HL-60 (cell line): ENCODE results near the gene TTC27.

ENCODE experiments used
- CTCF ChIP-seq: IDR thresholded peaks from one replicate; pipeline ENCODE4 v1.5.1; 2011; ENCODE audit warnings: low read length, control low read depth, inconsistent platforms; ENCODE audit not compliant: insufficient read depth
- GABPA ChIP-seq: IDR thresholded peaks from 2 replicates; pipeline ENCODE4 v1.6.1; 2012; ENCODE audit warnings: low read depth
- POLR2AphosphoS5 ChIP-seq: IDR thresholded peaks from 2 replicates; pipeline ENCODE4 v1.6.1; 2012; ENCODE audit warnings: low read depth
- REST ChIP-seq: IDR thresholded peaks from 2 replicates; pipeline ENCODE4 v1.6.1; 2012; ENCODE audit warnings: low read depth; ENCODE audit not compliant: insufficient replicate concordance

GRCh38 chr2:32832821-32833220, 205.0 kb downstream of the TTC27 start:
- TF ChIP-seq POLR2AphosphoS5, result no peak
- no peak for TF ChIP-seq CTCF
- TF ChIP-seq REST, result no peak
- no peak for TF ChIP-seq GABPA
